G401 (cell line): Measurements from ENCODE around the gene DLG2. TPM values are rescaled to one million over a fixed set of nuclear protein-coding genes. Genes with fewer than 3 reads are reported as not detected.
A peak's percentile ranks its signal among the peaks of the same experiment; 100 is the strongest.

Experiments
- DNase-seq: peaks from one replicate; pipeline ENCODE4 v3.0.0-alpha.2; 2015; ENCODE audit warnings: low spot score
- in situ Hi-C: cut with HindIII; loops from 2 replicates; pipeline ENCODE4 v1.10.0; 2016; ENCODE audit warnings: low sequenced_read_pairs, mixed read lengths
- total RNA-seq: library from RNA; depleted of rRNA; stranded (reverse); fragments of >200 nt; shearing (Covaris generic); gene quantifications from 2 replicates; pipeline ENCODE4 v1.2.3, GENCODE V29; 2014

Gene DLG2
- total RNA-seq, 1 experiment from 2014 or later, result 3.8 TPM

DNA sequence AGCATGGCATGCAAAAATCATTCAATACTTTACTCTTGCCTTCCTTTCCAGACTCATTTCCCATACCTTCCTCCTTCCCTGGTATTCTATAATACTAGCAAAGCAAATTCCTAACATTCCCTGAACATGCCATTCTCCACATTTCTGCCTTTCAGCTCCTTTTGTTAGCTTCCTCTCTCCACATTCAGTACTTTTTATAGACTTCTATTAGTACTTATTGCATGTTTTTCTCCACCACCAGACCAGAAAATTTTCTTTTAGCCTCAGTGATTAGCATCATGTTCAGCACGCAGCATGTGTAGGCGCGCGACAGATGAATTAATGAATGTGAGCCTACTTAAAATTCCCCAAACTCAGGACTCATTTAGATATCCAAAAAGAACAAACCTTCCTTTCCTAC lies 935.3 kb downstream of the DLG2 start:
- DNase-seq, result peak; percentile 51

DNA sequence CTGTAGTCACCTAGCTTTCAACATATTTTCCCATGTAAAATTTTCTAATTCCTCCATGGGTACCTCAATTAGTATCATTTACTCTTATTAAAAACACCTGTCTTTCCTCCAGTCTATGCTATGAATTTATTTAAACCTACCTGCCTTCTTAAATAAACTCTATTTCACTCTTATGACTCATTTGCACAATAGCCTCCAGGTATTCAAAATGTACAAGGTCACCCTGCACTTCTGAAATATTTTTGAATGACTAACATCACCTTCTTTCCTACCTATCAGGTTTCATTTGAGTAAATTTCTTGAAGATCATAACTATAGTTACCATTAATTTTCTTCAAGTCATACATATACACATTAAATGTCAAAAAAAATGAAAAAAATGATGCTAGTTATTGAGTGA lies 939.7 kb downstream of the DLG2 start:
- no peak for DNase-seq
- in situ Hi-C loops, result no loop called here

More for the DNA sequence above, 935.3 kb downstream of the DLG2 start:
- in situ Hi-C loops, result no loop called here

DNA sequence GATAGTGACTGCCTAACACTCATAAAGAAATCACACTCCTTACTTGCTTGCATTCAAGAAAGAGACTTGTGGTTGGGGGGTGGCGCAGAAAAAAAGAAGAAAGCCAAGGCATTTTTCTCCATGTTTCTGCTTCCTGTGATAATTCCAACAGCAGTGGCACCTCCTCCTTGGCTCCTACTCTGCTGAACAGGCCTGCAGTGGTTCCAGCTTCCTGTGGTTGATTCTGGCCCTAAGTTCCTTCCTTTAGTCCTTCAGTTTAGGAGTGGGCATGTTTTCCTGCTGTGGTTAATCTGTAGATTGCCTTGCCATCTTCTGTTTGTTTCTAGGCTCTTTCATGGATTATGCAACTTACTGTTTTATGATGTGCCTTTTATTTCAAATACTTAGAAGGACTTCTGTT lies 940.4 kb downstream of the DLG2 start:
- in situ Hi-C loops, result no loop called here
- no peak for DNase-seq

DNA sequence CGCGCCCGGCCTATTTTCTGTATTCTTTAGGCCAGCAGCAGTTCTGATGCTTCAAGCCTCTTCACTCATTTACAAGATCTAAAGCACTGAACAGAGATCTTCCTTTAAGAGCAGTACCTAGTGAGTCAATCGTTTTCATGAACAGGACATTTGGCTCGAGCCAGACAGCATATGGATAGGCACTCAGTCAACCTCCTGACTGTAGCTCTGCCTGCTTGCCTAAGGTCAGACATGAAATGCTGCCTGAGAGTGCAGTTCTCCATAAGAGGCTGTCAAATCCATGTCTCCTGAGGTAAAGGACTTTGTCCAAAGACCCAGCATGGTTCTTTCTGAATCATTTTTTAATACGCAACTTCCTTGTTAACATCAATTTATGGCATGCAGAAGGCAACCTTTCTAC lies 941.2 kb downstream of the DLG2 start:
- in situ Hi-C loops, result no loop called here
- peak; percentile 64 for DNase-seq

DNA sequence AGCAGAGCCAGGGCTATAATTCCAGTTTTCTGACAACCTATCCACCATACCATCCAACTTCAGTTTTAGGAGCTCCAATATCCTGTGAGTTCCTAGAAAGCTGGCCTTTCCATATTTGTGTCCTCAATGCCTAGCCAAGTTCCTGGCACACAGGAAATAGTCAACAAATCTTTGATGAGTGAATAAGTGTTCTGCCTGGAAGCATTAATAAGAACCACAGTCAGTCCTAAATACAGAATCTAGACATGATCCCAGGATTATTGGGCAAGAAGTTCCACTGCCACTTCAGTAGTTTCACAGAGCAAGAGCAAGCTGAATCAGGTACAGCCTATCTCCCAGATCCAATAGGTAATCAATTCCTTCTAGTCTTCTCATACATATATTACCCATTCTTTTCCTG lies 942.0 kb downstream of the DLG2 start:
- no peak for DNase-seq
- in situ Hi-C loops, result no loop called here

DNA sequence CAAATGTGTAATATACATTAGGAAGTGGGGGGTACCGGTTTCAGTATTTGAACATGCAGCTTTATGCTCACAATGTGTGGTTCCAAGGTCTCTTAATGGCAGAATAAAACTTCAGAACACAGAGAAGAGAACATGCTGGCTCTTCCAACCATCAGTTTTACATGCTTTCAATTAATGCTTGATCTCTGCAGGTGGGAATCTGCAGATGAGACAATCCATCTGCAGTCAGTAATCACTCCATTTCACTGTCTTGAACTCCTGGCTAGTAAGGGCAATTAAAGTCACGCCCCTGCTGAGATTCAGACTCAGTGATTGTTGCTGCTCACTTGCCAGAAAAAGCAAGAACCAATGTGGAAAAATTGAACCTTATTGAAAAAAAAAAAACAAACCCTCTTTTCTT lies 945.7 kb downstream of the DLG2 start:
- in situ Hi-C loops, result no loop called here
- DNase-seq, result no peak

DNA sequence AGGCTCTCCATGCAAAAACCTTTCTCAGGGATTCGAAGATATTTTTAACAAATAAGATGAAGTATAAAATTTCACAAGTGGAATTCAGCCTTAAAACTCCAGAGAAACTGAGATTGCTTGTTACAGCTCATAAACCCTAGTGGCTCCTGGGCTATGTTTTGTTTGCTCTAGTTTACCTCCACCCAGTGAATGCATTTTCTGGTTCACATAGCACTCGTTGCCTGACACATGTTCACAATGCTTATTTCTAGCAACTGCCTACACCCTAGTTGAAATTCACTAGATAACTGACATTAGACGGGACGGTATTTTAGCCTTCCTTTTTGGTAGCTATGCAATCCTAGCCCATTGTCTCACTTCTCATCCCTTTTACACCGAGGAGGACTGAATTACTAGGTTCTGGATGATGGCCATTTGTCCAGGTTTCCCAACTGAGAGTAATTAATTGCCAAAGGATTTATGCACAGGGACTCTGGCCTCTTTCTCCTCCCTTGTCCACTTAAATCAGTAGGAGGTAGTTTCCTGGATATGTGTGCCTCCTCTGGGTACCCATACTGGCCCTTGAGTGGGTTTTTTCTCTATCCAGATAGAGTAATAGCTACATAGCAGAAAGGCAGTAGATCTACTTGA lies 951.6 kb downstream of the DLG2 start:
- in situ Hi-C loops, result no loop called here
- DNase-seq, result peak; percentile 63

DNA sequence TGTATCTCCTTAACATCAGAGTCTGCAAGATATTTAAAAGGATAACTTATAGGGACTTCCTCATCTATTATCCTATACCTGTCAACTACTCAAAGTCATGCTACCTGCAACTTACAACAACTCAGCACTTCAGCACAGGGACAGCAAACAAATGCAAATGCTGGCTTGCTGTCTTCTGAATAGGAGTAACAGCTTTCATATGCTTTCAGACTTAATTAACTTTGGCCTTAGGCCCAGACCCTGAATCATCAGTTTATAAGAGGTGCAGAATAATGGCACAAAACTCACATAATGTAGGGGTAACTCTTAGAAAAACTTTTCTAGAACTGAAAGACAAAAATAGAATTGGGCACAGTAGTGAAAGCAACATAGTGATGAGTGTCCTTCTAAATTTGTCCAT lies 953.4 kb downstream of the DLG2 start:
- in situ Hi-C loops, result no loop called here
- peak; percentile 69 for DNase-seq

DNA sequence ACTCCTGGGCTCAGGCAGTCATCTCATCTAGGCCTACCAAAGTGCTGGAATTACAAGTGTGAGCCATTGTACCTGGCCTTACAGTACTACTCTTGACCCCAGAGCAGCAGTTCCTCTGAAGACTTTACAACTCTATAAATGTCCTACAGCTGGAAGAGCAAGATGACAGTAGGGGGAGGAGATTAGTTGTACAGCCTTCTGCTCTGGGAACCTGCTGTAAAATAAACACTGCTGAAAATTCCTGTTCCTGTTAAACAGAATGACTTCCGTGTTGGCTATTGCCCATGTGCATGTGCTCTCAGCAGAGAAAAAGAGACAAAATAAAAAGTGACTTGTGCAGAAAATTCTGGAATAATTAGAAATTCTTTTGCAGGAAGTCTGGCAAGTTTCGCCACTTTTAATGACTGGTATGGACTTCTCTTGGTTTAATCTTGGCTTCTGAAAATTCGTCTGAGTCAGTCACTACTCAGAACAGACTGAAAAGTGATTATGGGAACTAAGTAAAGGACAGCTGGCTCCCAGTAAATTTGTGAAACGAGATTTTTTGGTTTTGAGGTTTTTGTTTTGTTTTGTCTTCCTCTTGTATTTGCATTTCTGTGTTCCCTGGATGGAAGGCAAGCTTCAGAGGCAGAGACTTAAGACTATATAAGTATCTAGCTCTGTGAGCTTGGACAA lies 955.7 kb downstream of the DLG2 start:
- no peak for DNase-seq

DNA sequence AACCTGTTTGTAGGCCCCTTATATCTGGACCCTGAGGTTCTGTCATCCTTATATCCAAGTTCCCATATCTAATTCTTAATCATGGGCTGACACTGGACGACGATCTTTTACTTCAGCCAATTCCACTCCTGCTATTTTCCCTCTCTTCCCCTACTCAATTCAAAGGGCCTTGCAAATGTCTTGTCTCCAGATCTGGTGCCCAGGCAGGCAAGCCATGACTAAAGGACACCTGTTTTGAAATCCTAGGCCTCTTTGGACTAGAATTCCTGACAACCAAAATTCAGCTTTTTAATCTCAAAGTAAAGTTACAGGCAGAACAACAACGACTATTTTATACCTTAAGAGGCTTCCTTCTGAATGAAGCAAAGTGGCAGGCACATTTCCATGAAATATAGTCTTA lies 963.4 kb downstream of the DLG2 start:
- in situ Hi-C loops, result no loop called here
- no peak for DNase-seq

More for the DNA sequence above, 955.7 kb downstream of the DLG2 start:
- in situ Hi-C loops, result no loop called here

DNA sequence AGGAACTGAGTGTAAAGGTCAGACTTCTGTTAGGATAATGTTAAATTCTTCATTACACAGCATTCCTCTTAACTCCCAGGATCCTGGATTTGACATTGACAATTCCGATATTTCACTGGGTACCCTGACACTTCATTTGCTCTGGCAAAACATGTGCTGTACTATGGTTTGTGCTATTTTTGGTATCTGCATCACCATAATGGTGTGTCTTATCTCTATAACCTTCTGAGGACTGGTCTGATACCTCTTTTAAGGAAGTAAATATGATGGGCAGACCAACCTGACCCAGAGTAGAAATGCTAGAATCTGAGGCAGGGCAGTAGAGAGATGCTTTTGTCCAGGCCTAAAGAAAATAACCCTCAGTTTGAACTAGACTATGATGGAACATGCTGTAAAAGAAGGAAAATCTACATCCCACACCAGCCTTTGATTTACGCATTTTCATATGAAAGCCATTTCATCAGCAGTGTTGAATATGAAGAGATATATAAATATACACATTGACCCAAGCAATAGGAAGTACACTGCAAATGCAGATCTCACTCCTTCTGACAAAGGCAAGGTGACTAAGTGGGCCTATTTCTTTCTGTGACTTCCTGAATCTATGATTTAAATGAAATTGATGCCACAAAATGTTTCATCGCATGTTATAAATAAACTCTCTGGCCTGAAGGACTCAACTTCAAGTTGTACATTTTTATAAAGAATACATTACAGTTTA lies 966.7 kb downstream of the DLG2 start:
- in situ Hi-C loops, result no loop called here
- no peak for DNase-seq

DNA sequence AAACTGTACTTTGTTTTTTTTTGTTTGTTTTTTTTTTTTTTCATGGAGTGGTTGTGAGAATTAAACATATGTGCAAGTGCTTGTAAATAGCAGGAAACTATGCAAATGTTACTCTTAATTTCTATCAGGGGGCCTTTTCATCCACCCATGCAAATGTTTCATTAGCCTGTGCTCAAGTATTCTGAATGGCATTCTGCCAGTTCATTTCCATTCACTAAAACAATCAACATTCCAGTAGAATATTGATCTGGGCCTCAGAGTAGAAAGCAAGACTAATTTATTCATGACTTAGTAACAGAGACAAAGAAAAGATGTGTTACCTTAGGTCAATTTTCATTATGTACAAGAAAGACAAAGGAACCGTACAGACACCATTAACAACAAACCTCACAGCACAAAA lies 971.4 kb downstream of the DLG2 start:
- no peak for DNase-seq
- in situ Hi-C loops, result no loop called here

DNA sequence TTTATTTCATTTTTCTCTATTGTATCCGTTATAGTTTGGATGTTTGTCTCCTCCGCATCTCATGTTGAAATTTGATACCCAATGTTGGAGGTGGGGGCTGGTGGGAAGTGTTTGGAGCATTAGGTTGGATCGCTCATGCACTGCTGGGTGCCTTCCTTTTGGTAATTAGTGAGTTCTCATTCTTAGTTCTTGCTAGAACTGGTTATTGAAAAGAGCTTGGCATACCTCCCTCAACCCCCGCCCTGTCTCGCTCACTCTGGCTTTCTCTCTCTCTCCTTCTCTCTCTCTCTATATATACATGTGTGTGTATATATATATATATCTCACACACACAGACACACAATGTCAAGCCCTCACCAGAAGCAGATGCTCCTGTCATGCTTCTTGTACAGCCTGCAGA lies 978.7 kb downstream of the DLG2 start:
- in situ Hi-C loops, result no loop called here
- no peak for DNase-seq

DNA sequence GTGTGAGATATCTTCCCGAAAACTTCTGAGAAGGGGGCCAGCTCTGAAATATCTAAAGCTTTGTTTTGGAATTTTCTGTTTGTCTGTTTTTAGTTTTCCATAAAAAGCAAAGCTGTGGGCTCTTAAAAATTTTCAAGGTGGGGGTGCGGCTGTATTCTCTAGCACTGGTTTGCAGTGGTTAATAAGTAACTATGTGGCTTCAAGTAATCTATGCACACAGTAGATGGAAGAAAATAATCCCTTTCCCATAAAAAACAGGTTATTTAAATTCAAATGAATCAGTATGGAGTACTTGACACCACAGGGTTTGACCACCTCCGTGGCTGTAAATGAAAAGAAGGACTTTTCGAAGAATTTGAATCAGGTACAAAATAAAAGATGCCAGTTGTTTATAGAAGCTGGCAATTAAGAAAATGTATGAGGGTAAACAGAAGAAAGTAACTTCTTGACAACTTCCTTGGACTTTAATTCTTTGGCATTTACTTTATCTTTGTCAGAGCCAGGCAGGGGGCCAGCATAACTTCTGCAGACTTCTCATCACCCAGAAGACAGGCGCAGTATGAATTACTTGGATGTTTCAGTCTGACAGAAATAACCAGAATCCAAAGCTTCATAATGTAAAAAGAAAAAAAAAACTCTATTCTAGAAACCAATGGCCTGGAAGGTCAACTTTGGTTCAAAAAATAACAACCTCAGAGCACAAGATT lies 981.0 kb downstream of the DLG2 start:
- in situ Hi-C loops, result no loop called here

DNA sequence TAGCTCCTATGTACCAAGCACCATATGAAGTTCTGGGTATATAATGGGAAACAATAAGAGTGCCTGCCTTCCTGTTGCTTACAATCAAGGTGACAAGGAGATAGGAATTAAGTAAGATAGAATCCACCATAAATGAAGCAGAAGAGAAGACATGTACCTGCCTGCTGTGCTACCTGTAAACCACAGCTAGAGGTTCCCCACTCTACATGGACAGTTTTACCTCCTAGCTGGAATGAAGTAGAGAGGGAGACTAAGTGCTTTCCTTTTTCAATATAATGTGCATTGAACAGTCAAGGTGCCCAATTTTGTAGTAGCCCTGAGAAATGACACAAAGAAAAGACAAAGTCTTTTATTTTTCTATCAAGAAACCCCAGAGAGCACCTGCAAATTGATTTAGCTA lies 984.6 kb downstream of the DLG2 start:
- in situ Hi-C loops, result no loop called here
- no peak for DNase-seq

More for the DNA sequence above, 981.0 kb downstream of the DLG2 start:
- DNase-seq, result no peak

DNA sequence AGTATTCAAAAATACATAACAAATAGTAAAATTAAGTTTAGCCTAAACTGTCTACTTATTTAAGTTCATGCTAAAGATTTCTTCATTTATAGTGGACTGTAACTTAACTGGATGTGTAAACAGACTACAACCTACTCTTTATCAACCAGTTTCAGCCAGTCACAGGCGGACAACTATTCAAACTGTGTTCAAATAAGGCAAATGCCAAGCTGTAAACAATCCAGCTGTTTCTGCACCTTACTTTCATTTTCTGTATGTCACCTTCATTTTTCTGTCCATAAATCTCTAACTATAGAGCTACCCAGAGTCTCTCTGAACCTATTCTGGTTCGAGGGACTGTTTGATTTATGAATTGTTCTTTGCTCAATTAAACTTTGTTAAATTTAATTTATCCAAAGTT lies 992.8 kb downstream of the DLG2 start:
- in situ Hi-C loops, result no loop called here
- no peak for DNase-seq

DNA sequence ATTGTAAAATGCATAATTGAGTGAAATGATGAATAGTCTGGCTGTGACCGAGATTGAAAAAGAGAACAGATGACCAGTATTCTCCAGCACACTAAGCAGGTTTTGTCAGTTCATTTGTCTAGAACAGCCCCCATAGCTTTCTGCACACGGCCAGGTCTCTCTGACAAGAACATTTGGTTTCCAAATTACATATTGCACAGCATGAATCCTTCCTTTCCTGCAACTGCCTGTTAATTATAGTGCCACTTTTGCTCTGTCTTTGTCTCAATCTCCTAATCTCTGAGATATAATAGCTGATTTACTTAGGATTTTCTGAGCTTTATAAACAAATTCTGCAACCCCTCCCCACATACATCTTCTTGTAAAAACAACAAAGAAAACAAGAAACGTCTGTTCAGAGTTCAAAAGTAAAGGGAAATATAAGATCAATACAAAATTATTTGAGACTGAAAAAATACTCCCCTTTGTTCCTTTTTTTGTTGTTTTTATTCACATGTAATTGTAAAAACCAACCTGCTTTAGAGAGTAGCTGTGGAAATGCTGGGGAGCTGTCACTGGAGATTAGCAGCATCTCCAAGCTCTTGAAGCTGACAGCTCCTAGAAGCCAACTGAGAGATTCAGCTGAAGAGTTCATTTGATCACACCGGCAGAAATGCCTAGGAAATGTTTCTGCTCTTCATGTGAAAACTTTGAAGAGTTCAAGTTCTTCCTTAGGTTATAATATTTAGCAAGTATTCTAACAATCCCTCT lies 998.1 kb downstream of the DLG2 start:
- DNase-seq, result peak; percentile 95
- in situ Hi-C loops, result no loop called here

DNA sequence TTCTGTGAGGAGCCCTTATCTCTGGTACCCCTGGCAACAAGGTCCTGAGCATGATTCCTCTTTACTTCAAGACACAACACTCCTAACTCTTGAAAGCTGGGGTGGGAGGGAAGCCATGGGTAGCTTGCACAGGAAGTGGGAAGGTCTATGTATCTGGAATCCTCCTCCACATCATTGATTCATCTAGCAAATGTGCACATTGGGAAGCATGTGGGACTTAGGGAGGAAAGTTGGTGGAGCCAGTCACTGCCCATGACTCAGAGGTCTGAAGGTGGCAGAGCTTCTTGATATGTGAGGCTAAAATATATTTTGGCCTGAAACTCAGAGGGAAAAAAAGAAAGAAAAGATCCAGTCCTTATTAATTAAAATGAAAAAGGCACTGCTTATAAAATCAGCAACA lies 1000.9 kb downstream of the DLG2 start:
- DNase-seq, result no peak
- in situ Hi-C loops, result no loop called here

DNA sequence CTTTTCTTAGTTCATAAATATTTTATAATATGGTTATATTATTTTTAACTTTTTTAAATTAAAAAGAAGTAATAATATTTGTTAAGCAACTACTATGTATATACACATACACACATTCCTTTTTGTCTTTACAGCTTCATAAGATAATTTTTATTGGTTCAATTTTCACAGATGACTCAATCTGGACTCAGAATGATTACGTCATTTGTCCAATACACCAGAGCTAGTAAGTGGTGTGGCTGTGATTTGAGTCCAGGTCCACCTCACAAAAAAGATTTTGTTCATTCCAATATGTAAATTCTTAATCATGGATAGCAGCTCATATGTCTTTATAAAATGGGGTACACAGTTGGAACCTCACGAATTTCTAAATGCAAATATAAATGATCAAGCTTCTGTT lies 1014.5 kb downstream of the DLG2 start:
- in situ Hi-C loops, result no loop called here

More for the DNA sequence above, 1014.5 kb downstream of the DLG2 start:
- DNase-seq, result no peak
